Heart right ventricle (tissue), 16 donors: ENCODE data around the gene TULP1. TPM values are rescaled to one million over a fixed set of nuclear protein-coding genes. Genes with fewer than 3 reads are reported as not detected.

ENCODE experiments used
- ATAC-seq, 8 donors: fragments of 200-7000 bp; cut with Tn5 transposase; one replicate each; pipeline ENCODE4 v1.9.1; 2020; ENCODE audit warnings: mild to moderate bottlenecking in 8 of 8, moderate library complexity in 8 of 8, moderate number of reproducible peaks in 1 of 8
- DNase-seq, 2 donors: peaks; one replicate each; pipeline ENCODE4 v3.0.0-alpha.2; 2020
- H3K27ac ChIP-seq, 10 donors: fragments of 200-600 bp; sonication (generic) in 2 of 10; one replicate each; pipeline versions ENCODE4 v1.5.0 to v1.8.0; 2020 to 2022; ENCODE audit warnings: mild to moderate bottlenecking in 3 of 10
- H3K27me3 ChIP-seq, 7 donors: fragments of 200-600 bp; one replicate each; pipeline ENCODE4 v1.8.0; 2021 to 2022; ENCODE audit warnings: mild to moderate bottlenecking in 2 of 7
- H3K36me3 ChIP-seq, 9 donors: fragments of 200-600 bp; sonication (generic) in 1 of 9; one replicate each; pipeline versions ENCODE4 v1.5.0 to v1.8.0; 2020 to 2022; ENCODE audit warnings: mild to moderate bottlenecking in 2 of 9
- H3K4me1 ChIP-seq, 9 donors: fragments of 200-600 bp; sonication (generic) in 1 of 9; one replicate each; pipeline versions ENCODE4 v1.5.0 to v1.8.0; 2020 to 2022; ENCODE audit warnings: mild to moderate bottlenecking in 4 of 9
- H3K4me3 ChIP-seq, 10 donors: fragments of 200-600 bp; sonication (generic) in 2 of 10; one replicate each; pipeline versions ENCODE4 v1.5.0 to v1.8.0; 2020 to 2022; ENCODE audit warnings: mild to moderate bottlenecking in 7 of 10, moderate library complexity in 2 of 10
- H3K9me3 ChIP-seq, 11 donors: fragments of 200-600 bp in 10 of 11; sonication (generic) in 2 of 11; one replicate each; pipeline versions ENCODE4 v1.5.0 to v1.8.0; 2013 to 2022; ENCODE audit warnings: mild to moderate bottlenecking in 2 of 11, control low read depth in 1 of 11, moderate library complexity in 1 of 11
- WGBS, 2 donors: extraction: QIAGEN DNeasy Blood & Tissue Kit; methylation state at CpG; one replicate each; pipeline ENCODE4 v1.1.7; 2013; ENCODE audit warnings: inconsistent platforms in 1 of 2; 5-methylcytosine and 5-hydroxymethylcytosine counted together
- intact Hi-C, 10 donors: fragments of 100-400 bp; cut with DNase I; formaldehyde crosslinking; loops; one replicate each; pipeline versions ENCODE4 v1.11.1 to v1.14.2; 2022
- polyA plus RNA-seq, 2 donors: library from polyadenylated mRNA; stranded (reverse); fragments of 200-250 nt; gene quantifications; one replicate each; pipeline ENCODE4 v1.2.3, GENCODE V29; 2013
- total RNA-seq, 10 donors: library from RNA; stranded (reverse); fragmentation: NEBNext Ultra II Directional in 3 of 10; extraction: Animal tissue kit (Norgen Biotek cat#: 25700) in 3 of 10; gene quantifications; one replicate each; pipeline versions ENCODE4 v1.2.1 to v1.2.4, GENCODE V29; 2021 to 2023
- TF ChIP-seq, protein P1 (sequence below), 9 donors: fragments of 200-600 bp; sonication (generic) in 2 of 9; IDR thresholded peaks; one replicate each; pipeline versions ENCODE4 v1.5.0 to v1.8.0; 2021 to 2022; ENCODE audit warnings: antibody characterized with exemption in 9 of 9, mild to moderate bottlenecking in 5 of 9, moderate library complexity in 1 of 9
- donor health status: Arrhythmogenic right ventricular cardiomyopathy.
- donor health status: ischemic (EF 13 %, LVEDD 7.1; RV severe dilation, severe dysfunction).
- donor health status: healthy with polysubstance abuse.
- donor health status: DM: no; HTN: yes; CAD: no.
- donor health status: DM: no; HTN: no; CAD: no.
- donor health status: ischemic (EF 25% LVEDD 6.9; RV normal size, moderate dysfunction).
- donor health status: ischemic (EF 25% LVEDD 5.7; RV mildly dilated, moderate dysfunction).
- donor health status: healthy.
- donor health status: DM: yes; HTN: yes; CAD: no.
- donor health status: Ischemic cardiomyopathy.
- donor health status: ischemic (EF 35%, LVEDD 5.7; RV mildly dilated, moderate dysfunction).
- donor health status: nonischemic (EF 11% LVEDD 7.7; RV severe dilation, severe dysfunction).
- donor health status: DM: yes; HTN: yes; CAD: no.
- donor health status: PGD.
- donor health status: ischemic (EF 29% LVEDD 5.4; RV normal size, mild dysfunction).
- donor health status: nonischemic (EF 23%, LVEDD 6.1; RV moderate dilation, normal function).

The TULP1 gene
- total and polyA plus RNA-seq, 12 donors: 0.03 to 0.15 TPM; not detected in 10

DNA sequence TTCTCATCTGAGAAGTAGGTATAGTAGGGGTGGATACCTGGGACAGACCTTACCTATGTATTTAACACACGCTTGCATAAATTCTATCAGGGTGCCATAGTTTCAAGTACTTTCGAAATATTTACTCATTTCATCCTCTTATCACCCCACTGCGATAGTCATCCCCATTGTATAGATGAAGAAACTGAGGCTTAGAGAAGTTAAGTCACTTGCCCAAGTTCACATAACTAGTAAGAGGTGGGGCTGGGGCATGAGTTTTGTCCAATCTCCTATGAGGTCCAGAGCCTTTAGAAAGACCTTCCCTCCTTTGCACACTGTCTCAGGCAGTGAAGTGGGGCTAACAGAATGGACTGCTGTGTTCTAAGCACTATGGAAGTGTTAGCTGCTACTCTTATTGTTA is 6.2 kb downstream of the TULP1 start:
- WGBS, 2 donors: 97% methylated on average over 3 of the region's 3 CpGs
- no peak for ATAC-seq
- Histone ChIP-seq H3K27ac (no peak overlapping the region), H3K27me3 (peaks cover 0 to 95% (median 50%) of the 10 kb centered on the region in 7 donors), H3K4me3 (no peak overlapping the region), H3K9me3 (no peaks in the 10 kb centered on the region), H3K4me1 (peaks cover 0 to 6% (median 1%) of the 10 kb centered on the region in 9 donors), H3K36me3 (no peaks in the 10 kb centered on the region)
- TF ChIP-seq, protein P1, sequence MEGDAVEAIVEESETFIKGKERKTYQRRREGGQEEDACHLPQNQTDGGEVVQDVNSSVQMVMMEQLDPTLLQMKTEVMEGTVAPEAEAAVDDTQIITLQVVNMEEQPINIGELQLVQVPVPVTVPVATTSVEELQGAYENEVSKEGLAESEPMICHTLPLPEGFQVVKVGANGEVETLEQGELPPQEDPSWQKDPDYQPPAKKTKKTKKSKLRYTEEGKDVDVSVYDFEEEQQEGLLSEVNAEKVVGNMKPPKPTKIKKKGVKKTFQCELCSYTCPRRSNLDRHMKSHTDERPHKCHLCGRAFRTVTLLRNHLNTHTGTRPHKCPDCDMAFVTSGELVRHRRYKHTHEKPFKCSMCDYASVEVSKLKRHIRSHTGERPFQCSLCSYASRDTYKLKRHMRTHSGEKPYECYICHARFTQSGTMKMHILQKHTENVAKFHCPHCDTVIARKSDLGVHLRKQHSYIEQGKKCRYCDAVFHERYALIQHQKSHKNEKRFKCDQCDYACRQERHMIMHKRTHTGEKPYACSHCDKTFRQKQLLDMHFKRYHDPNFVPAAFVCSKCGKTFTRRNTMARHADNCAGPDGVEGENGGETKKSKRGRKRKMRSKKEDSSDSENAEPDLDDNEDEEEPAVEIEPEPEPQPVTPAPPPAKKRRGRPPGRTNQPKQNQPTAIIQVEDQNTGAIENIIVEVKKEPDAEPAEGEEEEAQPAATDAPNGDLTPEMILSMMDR (IDR thresholded peaks at IDR 0.05): no peak
- DNase-seq: no peak
- intact Hi-C loops: no loop called here

DNA sequence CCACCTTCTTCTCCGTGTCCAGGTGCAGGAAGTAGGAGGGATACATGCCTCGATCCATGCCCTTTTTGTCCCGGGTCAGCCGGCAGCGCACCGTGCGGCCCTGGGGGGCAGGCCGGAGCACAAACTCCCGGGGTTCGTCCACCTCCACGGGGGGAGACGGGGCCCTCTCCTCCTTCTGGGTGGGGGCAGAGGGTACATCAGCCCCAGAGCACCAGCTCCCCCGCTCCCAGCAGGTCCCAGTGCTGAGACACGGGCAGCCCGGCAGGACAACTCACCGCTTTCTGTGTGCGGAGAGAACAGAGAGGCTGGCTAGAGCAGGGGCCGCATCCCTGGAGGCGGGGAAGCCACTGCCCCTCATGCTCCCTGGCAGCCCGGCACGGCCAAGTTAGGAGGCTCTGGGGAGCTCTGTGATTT is 6.7 kb downstream of the TULP1 start:
- H3K4me1 ChIP-seq: peaks cover 0 to 5% (median 0%) of the 10 kb centered on the region in 9 donors
- DNase-seq: no peak
- TF ChIP-seq, protein P1 (IDR thresholded peaks at IDR 0.05): no peak
- 50 to 60% methylated on average over 21 of the region's 21 CpGs for WGBS, 2 donors
- H3K36me3 ChIP-seq: no peaks in the 10 kb centered on the region
- no peak for ATAC-seq
- intact Hi-C loops: no loop called here
- H3K27me3 ChIP-seq: peaks cover 0 to 95% (median 45%) of the 10 kb centered on the region in 7 donors
- H3K4me3 ChIP-seq: no peak overlapping the region
- no peaks in the 10 kb centered on the region for H3K9me3 ChIP-seq
- H3K27ac ChIP-seq: no peak overlapping the region

DNA sequence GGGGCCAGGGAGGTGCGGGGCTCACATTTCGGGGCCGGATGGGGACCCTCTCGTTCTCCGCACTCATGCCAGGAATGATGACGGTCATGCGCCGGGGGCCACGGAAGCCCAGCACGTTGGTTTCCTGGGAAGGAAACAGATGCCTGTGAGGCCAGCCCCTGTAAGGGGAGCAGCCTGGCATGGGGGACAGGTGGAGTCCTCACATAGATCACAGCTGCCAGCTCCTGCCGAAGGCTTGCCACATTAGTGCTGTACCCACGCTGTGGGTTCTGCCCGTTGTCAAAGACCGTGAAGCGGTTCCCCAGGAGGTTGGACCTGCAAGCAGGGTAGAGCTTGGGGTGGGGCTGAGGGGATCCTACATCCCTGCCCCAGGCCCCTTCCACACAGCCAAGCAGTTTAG is 9.2 kb downstream of the TULP1 start:
- no peak for DNase-seq
- H3K9me3 ChIP-seq: no peaks in the 10 kb centered on the region
- no peak for ATAC-seq

DNA sequence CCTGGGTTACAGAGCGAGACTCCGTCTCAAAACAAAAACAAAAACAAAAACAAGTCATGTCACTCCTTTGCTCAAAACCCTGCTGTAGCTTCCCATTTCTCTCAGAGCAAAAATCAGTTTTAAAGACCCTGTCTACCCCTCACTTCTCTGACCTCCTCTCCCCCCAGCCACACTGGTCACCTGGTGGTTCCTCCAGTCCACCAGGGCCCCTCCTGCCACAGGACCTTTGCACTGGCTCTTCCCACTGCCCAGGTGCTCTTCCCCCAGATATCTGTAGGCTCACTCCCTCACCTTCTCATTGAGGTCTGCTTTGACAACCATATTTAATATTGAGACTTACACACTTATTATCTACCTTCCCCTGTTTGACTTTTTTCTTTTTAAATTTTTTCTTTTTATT is 10.9 kb downstream of the TULP1 start:
- H3K4me1 ChIP-seq: peaks cover 4 to 30% (median 13%) of the 10 kb centered on the region in 9 donors
- intact Hi-C loops: no loop called here
- ATAC-seq (no peak), DNase-seq (no peak)
- H3K4me3 ChIP-seq: no peak overlapping the region
- H3K27me3 ChIP-seq: peaks cover 0 to 94% (median 27%) of the 10 kb centered on the region in 7 donors
- H3K36me3 ChIP-seq: no peaks in the 10 kb centered on the region
- WGBS, 2 donors: 97% methylated on average over 2 of the region's 2 CpGs
- TF ChIP-seq, protein P1 (IDR thresholded peaks at IDR 0.05): no peak
- H3K27ac ChIP-seq: no peak overlapping the region
- H3K9me3 ChIP-seq: no peaks in the 10 kb centered on the region

More for the DNA sequence above, 9.2 kb downstream of the TULP1 start:
- Histone ChIP-seq H3K4me1 (peaks cover 0 to 18% (median under 1%) of the 10 kb centered on the region in 9 donors), H3K4me3 (no peak overlapping the region), H3K27me3 (peaks cover 0 to 95% (median 26%) of the 10 kb centered on the region in 7 donors), H3K27ac (no peak overlapping the region), H3K36me3 (no peaks in the 10 kb centered on the region)
- intact Hi-C loops: no loop called here
- 70 to 72% methylated on average over 15 of the region's 15 CpGs for WGBS, 2 donors
- TF ChIP-seq, protein P1 (IDR thresholded peaks at IDR 0.05): no peak
